K562 (cell line): ENCODE measurements around the gene FAHD2A. TPM values are rescaled to one million over a fixed set of nuclear protein-coding genes. Genes with fewer than 3 reads are reported as not detected.

ENCODE experiments used
- ATAC-seq: fragments of 200-7000 bp; cut with Tn5 transposase; 3 replicates; pipeline ENCODE4 v1.9.1; 2020; ENCODE audit warnings: moderate library complexity
- BruUV-seq: library from RNA; stranded (reverse); fragments of 400-500 nt; replicated peaks from 2 replicates; lab custom pipeline; 2021; lab: Mats Ljungman, UMichigan
- CTCF ChIA-PET: fragments of 300-600 bp; formaldehyde crosslinking; extraction: SDS; loops from one replicate; lab custom pipeline; 2021; ENCODE audit warnings: low intra/inter-chr PET ratio; lab: Yijun Ruan, JAX
- POLR2A ChIA-PET: fragments of 300-600, 350-650 bp; sonication (Branson Sonifier 250); formaldehyde crosslinking; extraction: SDS; loops from one replicate; lab custom pipeline; 2021; ENCODE audit warnings: antibody characterized with exemption, inconsistent platforms; lab: Yijun Ruan, JAX
- DNase-seq, 4 experiments: peaks; one replicate each; pipeline versions ENCODE4 v3.0.0 to v3.0.0-alpha.2; 2011 to 2018; ENCODE audit warnings: low spot score in 3 of 4, mixed read lengths in 3 of 4; ENCODE audit errors: extremely low read depth in 1 of 4
- FAIRE-seq: peaks from 2 replicates; lab custom pipeline; 2011; peaks lifted over from hg19 to GRCh38; lab: Jason Lieb, UNC
- H2AFZ ChIP-seq: 2 replicates; pipeline ENCODE4 v1.6.0; 2011; ENCODE audit warnings: low read depth, low read length, control low read depth, inconsistent platforms
- H3K27ac ChIP-seq: fragments of 200-600 bp; 3 replicates; pipeline ENCODE4 v1.8.0; 2011; ENCODE audit warnings: low read depth, mild to moderate bottlenecking, control low read depth, inconsistent platforms, low read length, moderate library complexity, mixed read lengths; ENCODE audit errors: extremely low read depth
- H3K27me3 ChIP-seq, 2 experiments: fragments of 300-600 bp in 1 of 2; 2 replicates in 1 of 2; 3 replicates in 1 of 2; pipeline versions ENCODE4 v1.6.0 to v1.8.0; 2011; ENCODE audit warnings: inconsistent platforms in 2 of 2, low read length in 2 of 2, mild to moderate bottlenecking in 1 of 2, mixed read lengths in 1 of 2, moderate library complexity in 1 of 2; ENCODE audit not compliant: control insufficient read depth in 2 of 2, insufficient read depth in 2 of 2
- H3K36me3 ChIP-seq: fragments of 300-600 bp; 3 replicates; pipeline ENCODE4 v1.8.0; 2011; ENCODE audit warnings: mild to moderate bottlenecking, low read length, inconsistent platforms; ENCODE audit not compliant: control insufficient read depth, insufficient read depth
- H3K4me1 ChIP-seq, 2 experiments: fragments of 200-600 bp in 1 of 2; replicated peaks in 1 of 2; 2 replicates in 1 of 2; 3 replicates in 1 of 2; pipeline versions ENCODE4 v1.5.1 to v1.8.0; 2011; ENCODE audit warnings: inconsistent platforms in 2 of 2, low read length in 2 of 2, mild to moderate bottlenecking in 1 of 2, mixed read lengths in 1 of 2, moderate library complexity in 1 of 2; ENCODE audit not compliant: control insufficient read depth in 2 of 2, insufficient read depth in 2 of 2
- H3K4me2 ChIP-seq: 2 replicates; pipeline ENCODE4 v1.6.1; 2011; ENCODE audit warnings: low read length, control low read depth, inconsistent platforms, mixed read lengths; ENCODE audit not compliant: insufficient read depth
- H3K4me3 ChIP-seq: fragments of 200-600 bp; sonication (generic), shearing (Covaris generic); 2 replicates; pipeline ENCODE4 v1.5.1; 2016; ENCODE audit warnings: control low read depth, inconsistent platforms
- H3K79me2 ChIP-seq: fragments of 200-600 bp; 3 replicates; pipeline ENCODE4 v1.8.0; 2011; ENCODE audit warnings: low read length, inconsistent platforms; ENCODE audit not compliant: control insufficient read depth, insufficient read depth
- H3K9ac ChIP-seq, 2 experiments: 2 replicates each; pipeline versions ENCODE4 v1.6.0 to v1.6.1; 2011; ENCODE audit warnings: low read depth in 2 of 2, low read length in 2 of 2, control low read depth in 1 of 2, inconsistent platforms in 1 of 2, mild to moderate bottlenecking in 1 of 2, mixed read lengths in 1 of 2; ENCODE audit not compliant: insufficient read depth in 1 of 2
- H3K9me1 ChIP-seq: one replicate; pipeline ENCODE4 v1.6.0; 2011; ENCODE audit warnings: inconsistent platforms, mild to moderate bottlenecking, low read length, moderate library complexity; ENCODE audit not compliant: control insufficient read depth, insufficient read depth
- H3K9me3 ChIP-seq: replicated peaks from 2 replicates; pipeline ENCODE4 v1.5.1; 2011; ENCODE audit warnings: low read depth, low read length, inconsistent platforms; ENCODE audit not compliant: control insufficient read depth, insufficient read depth
- H4K20me1 ChIP-seq: replicated peaks from 2 replicates; pipeline ENCODE4 v1.6.1; 2011; ENCODE audit warnings: low read length, inconsistent platforms, mixed read lengths; ENCODE audit not compliant: control insufficient read depth, insufficient read depth
- ATF6 ChIP-seq: sonication (generic); formaldehyde crosslinking; IDR thresholded peaks from 2 replicates; pipeline ENCODE4 v1.4.0; 2020; ENCODE audit warnings: mild to moderate bottlenecking, missing genetic modification reagents
- BRD4 ChIP-seq: fragments of 200-600 bp; sonication (generic); IDR thresholded peaks from 2 replicates; pipeline ENCODE4 v1.6.1; 2017; ENCODE audit warnings: inconsistent platforms
- CREB1 ChIP-seq, 2 experiments: sonication (generic) in 1 of 2; formaldehyde crosslinking in 1 of 2; IDR thresholded peaks; 2 replicates each; pipeline versions ENCODE4 v1.6.1 to v1.8.0; 2012 to 2022; ENCODE audit warnings: inconsistent platforms in 1 of 2, mild to moderate bottlenecking in 1 of 2, missing genetic modification reagents in 1 of 2, moderate library complexity in 1 of 2
- NCOA4 ChIP-seq: fragments of 450-650 bp; IDR thresholded peaks from 2 replicates; pipeline ENCODE4 v1.6.1; 2018; ENCODE audit warnings: mild to moderate bottlenecking; ENCODE audit not compliant: partially characterized antibody
- NKRF ChIP-seq: fragments of 450-650 bp; IDR thresholded peaks from 2 replicates; pipeline ENCODE4 v1.6.1; 2016; ENCODE audit warnings: borderline replicate concordance
- PTTG1 ChIP-seq: fragments of 450-650 bp; IDR thresholded peaks from 2 replicates; pipeline ENCODE4 v1.6.1; 2016; ENCODE audit warnings: low read depth, mild to moderate bottlenecking, missing genetic modification characterization, missing compliant biosample characterization
- RNF2 ChIP-seq: sonication (generic); IDR thresholded peaks from 2 replicates; pipeline ENCODE4 v1.6.1; 2016
- SIN3A ChIP-seq, 2 experiments: fragments of 150-350 bp in 1 of 2; IDR thresholded peaks; 2 replicates each; pipeline ENCODE4 v1.6.1; 2011 to 2016; ENCODE audit warnings: borderline replicate concordance in 2 of 2, low read depth in 2 of 2, low read length in 2 of 2, mild to moderate bottlenecking in 2 of 2, moderate library complexity in 2 of 2; ENCODE audit not compliant: control insufficient read depth in 1 of 2
- TBP ChIP-seq: optimal IDR thresholded peaks from 2 replicates; pipeline ENCODE3; 2011; ENCODE audit warnings: low read depth, low read length, improper control_type of control experiment
- TCF15 ChIP-seq: fragments of 250-450 bp; sonication (Bioruptor Pico); IDR thresholded peaks from 2 replicates; pipeline ENCODE4 v1.8.0; 2022; ENCODE audit warnings: moderate library complexity, mild to moderate bottlenecking, inconsistent platforms
- VEZF1 ChIP-seq: fragments of 200-800 bp; sonication (Bioruptor generic); IDR thresholded peaks from 2 replicates; pipeline ENCODE4 v1.6.1; 2017; ENCODE audit warnings: missing genetic modification characterization, missing compliant biosample characterization
- ZBTB17 ChIP-seq: fragments of 450-650 bp; formaldehyde crosslinking; IDR thresholded peaks from 2 replicates; pipeline ENCODE4 v1.4.0; 2020; ENCODE audit warnings: mild to moderate bottlenecking
- ZFX ChIP-seq: sonication (generic); formaldehyde crosslinking; IDR thresholded peaks from 2 replicates; pipeline ENCODE4 v1.8.0; 2022; ENCODE audit warnings: mild to moderate bottlenecking, missing genetic modification reagents, moderate library complexity
- ZNF24 ChIP-seq: fragments of 450-650 bp; IDR thresholded peaks from 2 replicates; pipeline ENCODE4 v1.6.1; 2016
- WGBS: fragments of 100-300 bp; shearing (Covaris generic); methylation state at CpG from one replicate; pipeline ENCODE4 v1.1.6; 2016; ENCODE audit warnings: low coverage, mixed read lengths; ENCODE audit not compliant: insufficient coverage; ENCODE audit errors: missing lambda C conversion rate; 5-methylcytosine and 5-hydroxymethylcytosine counted together
- in situ Hi-C: fragments of 300-500 bp; cut with MboI; formaldehyde crosslinking; loops from 4 replicates; pipeline ENCODE4 v1.15.0; 2018; ENCODE audit warnings: inconsistent platforms, mixed read lengths
- intact Hi-C: fragments of 100-400 bp; cut with micrococcal nuclease; formaldehyde crosslinking; loops from 2 replicates; pipeline ENCODE4 v1.14.2; 2022
- polyA plus RNA-seq, 8 experiments: library from polyadenylated mRNA; depleted of rRNA in 4 of 8; stranded (reverse) in 5 of 8; unstranded in 3 of 8; fragments of >200 nt; fragmentation: Nextera tagmentation in 2 of 8; fragmentation: Illumina TruSeq in 1 of 8; extraction: Ambion mirVana in 2 of 8; extraction: Trizol in 1 of 8; gene quantifications; 2 replicates each; pipeline versions ENCODE4 v1.2.1 to v1.2.3, GENCODE V29; 2011 to 2014; ENCODE audit warnings: inconsistent platforms in 1 of 8, missing spikeins in 1 of 8
- total RNA-seq, 7 experiments: library from RNA; depleted of rRNA in 6 of 7; stranded (reverse); fragments of >200 nt in 6 of 7; fragmentation: Illumina TruSeq in 2 of 7; extraction: Trizol in 2 of 7; gene quantifications; 2 replicates each; pipeline versions ENCODE4 v1.2.1 to v1.2.3, GENCODE V29; 2011 to 2021; ENCODE audit warnings: low replicate concordance in 1 of 7

Gene FAHD2A
- total and polyA plus RNA-seq, 9 of the 15 experiments (the other 6 are each of a cell fraction or from before 2014, with no cell fraction given): 13.8 to 41.0 (median 30.4) TPM

GRCh38 chr2:95382686-95383634 is 19.5 kb upstream of the FAHD2A start:
- DNase-seq (no peak), FAIRE-seq (no peak), ATAC-seq (no peak)
- no TSS peak for BruUV-seq
- ChIA-PET CTCF (no interaction called here), POLR2A (interaction anchor here (0.6 kb wide), 1 partner anchor 9 kb away, joined by 3 read pairs; no protein-coding TSS in a partner anchor)
- Histone ChIP-seq H3K36me3 (no peaks in the 10 kb centered on the region), H3K4me3 (no peak overlapping the region), H3K9ac (no peak overlapping the region), H3K9me3 (no peaks in the 10 kb centered on the region), H4K20me1 (no peaks in the 10 kb centered on the region), H3K27ac (no peak overlapping the region), H3K4me2 (no peak overlapping the region), H3K27me3 (peaks cover 7 to 64% of the 10 kb centered on the region in 2 experiments; a peak in 4 of 5 replicates), H2AFZ (no peak overlapping the region), H3K4me1 (no peaks in the 10 kb centered on the region; a peak in 1 of 5 replicates), H3K79me2 (no peaks in the 10 kb centered on the region), H3K9me1 (no peaks in the 10 kb centered on the region)
- intact Hi-C loops: loop anchor here (10.0 kb wide), 1 partner anchor 342 kb away; no protein-coding TSS in a partner anchor
- in situ Hi-C loops: no loop called here
- 1% methylated on average over 10 of the region's 14 CpGs for WGBS
- TF ChIP-seq ZNF24 (no peak), ATF6 (CRISPR knock-in tag) (no peak), TBP (no peak), VEZF1 (CRISPR knock-in tag) (no peak), PTTG1 (tag) (no peak), SIN3A (IDR thresholded peaks at IDR 0.05; ENCODE audit: borderline replicate concordance in 2 of 2, control insufficient read depth in 1 of 2, low read depth in 2 of 2, low read length in 2 of 2) (no peak), NCOA4 (no peak), ZFX (no peak), RNF2 (no peak), BRD4 (no peak), ZBTB17 (CRISPR knock-in tag) (no peak), CREB1 (IDR thresholded peaks at IDR 0.05) (no peak), CREB1 (CRISPR knock-in tag; IDR thresholded peaks at IDR 0.05) (no peak), TCF15 (CRISPR knock-in tag) (no peak), NKRF (no peak)
